H9 (cell line): Measurements from ENCODE around the gene ACKR3. TPM values are rescaled to one million over a fixed set of nuclear protein-coding genes. Genes with fewer than 3 reads are reported as not detected.

Source experiments
- DNase-seq: peaks from one replicate; pipeline ENCODE4 v3.0.0-alpha.2; 2017
- H2AFZ ChIP-seq: one replicate; pipeline ENCODE4 v1.6.1; 2013; ENCODE audit warnings: mild to moderate bottlenecking, low read length, control low read depth, moderate library complexity
- H2AK5ac ChIP-seq: 2 replicates; pipeline ENCODE4 v1.6.1; 2013; ENCODE audit warnings: low read length, control low read depth, mixed read lengths; ENCODE audit not compliant: insufficient read length
- H2BK120ac ChIP-seq: one replicate; pipeline ENCODE4 v1.6.1; 2013; ENCODE audit warnings: low read depth, mild to moderate bottlenecking, low read length, control low read depth, inconsistent platforms; ENCODE audit not compliant: poor library complexity, severe bottlenecking
- H2BK12ac ChIP-seq: 2 replicates; pipeline ENCODE4 v1.6.1; 2013; ENCODE audit warnings: low read length, control low read depth, mixed read lengths, low read depth; ENCODE audit not compliant: insufficient read length
- H2BK15ac ChIP-seq: 2 replicates; pipeline ENCODE4 v1.6.1; 2013; ENCODE audit warnings: low read depth, low read length, control low read depth
- H2BK20ac ChIP-seq: one replicate; pipeline ENCODE4 v1.6.1; 2013; ENCODE audit warnings: low read depth, mild to moderate bottlenecking, low read length, control low read depth, inconsistent platforms; ENCODE audit not compliant: poor library complexity, severe bottlenecking
- H2BK5ac ChIP-seq: 2 replicates; pipeline ENCODE4 v1.6.1; 2013; ENCODE audit warnings: low read length, control low read depth, mixed read lengths; ENCODE audit not compliant: insufficient read length
- H3K14ac ChIP-seq: 2 replicates; pipeline ENCODE4 v1.6.1; 2013; ENCODE audit warnings: low read length, control low read depth; ENCODE audit not compliant: insufficient read depth
- H3K18ac ChIP-seq: 2 replicates; pipeline ENCODE4 v1.6.1; 2013; ENCODE audit warnings: low read depth, mild to moderate bottlenecking, mixed read lengths, low read length, control low read depth; ENCODE audit not compliant: insufficient read length
- H3K23ac ChIP-seq: 2 replicates; pipeline ENCODE4 v1.6.1; 2013; ENCODE audit warnings: low read length, control low read depth, mixed read lengths, low read depth; ENCODE audit not compliant: insufficient read length
- H3K23me2 ChIP-seq: 2 replicates; pipeline ENCODE4 v1.6.1; 2013; ENCODE audit warnings: low read depth, mild to moderate bottlenecking, mixed read lengths, low read length, control low read depth; ENCODE audit not compliant: insufficient read length, poor library complexity, severe bottlenecking
- H3K27ac ChIP-seq: 2 replicates; pipeline ENCODE4 v1.5.1; 2013; ENCODE audit warnings: low read length, control low read depth, mixed read lengths, low read depth; ENCODE audit not compliant: insufficient read length
- H3K27me3 ChIP-seq: 2 replicates; pipeline ENCODE4 v1.6.1; 2013; ENCODE audit warnings: low read length, control low read depth, inconsistent platforms; ENCODE audit not compliant: insufficient read depth
- H3K4ac ChIP-seq: 2 replicates; pipeline ENCODE4 v1.6.1; 2013; ENCODE audit warnings: low read depth, mild to moderate bottlenecking, control low read depth, inconsistent platforms, low read length, moderate library complexity
- H3K4me1 ChIP-seq: 2 replicates; pipeline ENCODE4 v1.6.1; 2013; ENCODE audit warnings: low read length, control low read depth, inconsistent platforms; ENCODE audit not compliant: insufficient read depth
- H3K4me2 ChIP-seq: 2 replicates; pipeline ENCODE4 v1.6.1; 2013; ENCODE audit warnings: low read length, control low read depth, mixed read lengths; ENCODE audit not compliant: insufficient read length, insufficient read depth
- H3K56ac ChIP-seq: 2 replicates; pipeline ENCODE4 v1.6.1; 2013; ENCODE audit warnings: low read depth, mild to moderate bottlenecking, mixed read lengths, low read length, control low read depth; ENCODE audit not compliant: insufficient read length
- H3K79me1 ChIP-seq: 2 replicates; pipeline ENCODE4 v1.6.1; 2013; ENCODE audit warnings: low read depth, mild to moderate bottlenecking, moderate library complexity, low read length, control low read depth, inconsistent platforms; ENCODE audit not compliant: insufficient read depth, poor library complexity, severe bottlenecking
- H3K79me2 ChIP-seq: 2 replicates; pipeline ENCODE4 v1.6.1; 2013; ENCODE audit warnings: low read length, control low read depth, inconsistent platforms; ENCODE audit not compliant: insufficient read depth
- H3K9ac ChIP-seq: 2 replicates; pipeline ENCODE4 v1.6.1; 2013; ENCODE audit warnings: low read length, control low read depth, mixed read lengths; ENCODE audit not compliant: insufficient read length; ENCODE audit errors: extremely low read depth
- H3K9me3 ChIP-seq: one replicate; pipeline ENCODE4 v1.6.1; 2013; ENCODE audit warnings: low read depth, low read length, inconsistent platforms; ENCODE audit not compliant: control insufficient read depth
- H3T11ph ChIP-seq: one replicate; pipeline ENCODE4 v1.6.1; 2013; ENCODE audit warnings: mild to moderate bottlenecking, low read length, control low read depth, inconsistent platforms
- H4K20me1 ChIP-seq: one replicate; pipeline ENCODE4 v1.6.1; 2013; ENCODE audit not compliant: control insufficient read depth, insufficient read length, insufficient read depth
- H4K5ac ChIP-seq: 2 replicates; pipeline ENCODE4 v1.6.1; 2013; ENCODE audit warnings: low read depth, mild to moderate bottlenecking, mixed read lengths, low read length, control low read depth; ENCODE audit not compliant: insufficient read length
- H4K8ac ChIP-seq: replicated peaks from 2 replicates; pipeline ENCODE4 v1.6.1; 2013; ENCODE audit warnings: low read length, control low read depth, mixed read lengths, low read depth; ENCODE audit not compliant: insufficient read length
- H4K91ac ChIP-seq: 2 replicates; pipeline ENCODE4 v1.6.1; 2013; ENCODE audit warnings: low read depth, mild to moderate bottlenecking, moderate library complexity, mixed read lengths, low read length, control low read depth; ENCODE audit not compliant: insufficient read length
- H3K27ac Mint-ChIP-seq, 3 experiments: 2 replicates in 2 of 3; 3 replicates in 1 of 3; pipeline ENCODE4 v1.8.0; 2020 to 2021; ENCODE audit warnings: mixed read lengths in 3 of 3, mild to moderate bottlenecking in 1 of 3, moderate library complexity in 1 of 3
- H3K27me3 Mint-ChIP-seq: 2 replicates; pipeline ENCODE4 v1.8.0; 2021; ENCODE audit warnings: low read depth, mild to moderate bottlenecking, moderate library complexity, mixed read lengths
- H3K36me3 Mint-ChIP-seq, 3 experiments: 2 replicates in 2 of 3; 3 replicates in 1 of 3; pipeline ENCODE4 v1.8.0; 2020 to 2021; ENCODE audit warnings: low read depth in 3 of 3, mixed read lengths in 3 of 3; ENCODE audit not compliant: insufficient read depth in 1 of 3
- H3K4me1 Mint-ChIP-seq, 2 experiments: 2 replicates each; pipeline ENCODE4 v1.8.0; 2020; ENCODE audit warnings: mixed read lengths in 2 of 2
- H3K4me3 Mint-ChIP-seq, 2 experiments: 2 replicates in 1 of 2; 3 replicates in 1 of 2; pipeline ENCODE4 v1.8.0; 2020 to 2021; ENCODE audit warnings: mild to moderate bottlenecking in 2 of 2, mixed read lengths in 2 of 2, moderate library complexity in 1 of 2
- H3K9me3 Mint-ChIP-seq, 2 experiments: 2 replicates in 1 of 2; 3 replicates in 1 of 2; pipeline ENCODE4 v1.8.0; 2020; ENCODE audit warnings: mild to moderate bottlenecking in 2 of 2, mixed read lengths in 2 of 2, moderate library complexity in 1 of 2
- WGBS: extraction: QIAGEN DNeasy Blood & Tissue Kit; methylation state at CpG from one replicate; pipeline ENCODE4 v1.1.7; 2013; ENCODE audit warnings: missing lambda C conversion rate, low lambda C conversion rate, mixed read lengths; ENCODE audit not compliant: insufficient read length; ENCODE audit errors: extremely low coverage; 5-methylcytosine and 5-hydroxymethylcytosine counted together
- total RNA-seq: library from RNA; stranded (reverse); gene quantifications from 2 replicates; pipeline ENCODE4 v1.2.1, GENCODE V29; 2021
- TF ChIP-seq, protein P1 (sequence below): fragments of 200-600 bp; sonication (generic); conservative IDR thresholded peaks from 3 replicates; pipeline ENCODE4 v1.8.0; 2021; ENCODE audit warnings: antibody characterized with exemption, mild to moderate bottlenecking

Gene ACKR3
- total RNA-seq, 1 experiment from 2014 or later: 0.44 TPM

DNA sequence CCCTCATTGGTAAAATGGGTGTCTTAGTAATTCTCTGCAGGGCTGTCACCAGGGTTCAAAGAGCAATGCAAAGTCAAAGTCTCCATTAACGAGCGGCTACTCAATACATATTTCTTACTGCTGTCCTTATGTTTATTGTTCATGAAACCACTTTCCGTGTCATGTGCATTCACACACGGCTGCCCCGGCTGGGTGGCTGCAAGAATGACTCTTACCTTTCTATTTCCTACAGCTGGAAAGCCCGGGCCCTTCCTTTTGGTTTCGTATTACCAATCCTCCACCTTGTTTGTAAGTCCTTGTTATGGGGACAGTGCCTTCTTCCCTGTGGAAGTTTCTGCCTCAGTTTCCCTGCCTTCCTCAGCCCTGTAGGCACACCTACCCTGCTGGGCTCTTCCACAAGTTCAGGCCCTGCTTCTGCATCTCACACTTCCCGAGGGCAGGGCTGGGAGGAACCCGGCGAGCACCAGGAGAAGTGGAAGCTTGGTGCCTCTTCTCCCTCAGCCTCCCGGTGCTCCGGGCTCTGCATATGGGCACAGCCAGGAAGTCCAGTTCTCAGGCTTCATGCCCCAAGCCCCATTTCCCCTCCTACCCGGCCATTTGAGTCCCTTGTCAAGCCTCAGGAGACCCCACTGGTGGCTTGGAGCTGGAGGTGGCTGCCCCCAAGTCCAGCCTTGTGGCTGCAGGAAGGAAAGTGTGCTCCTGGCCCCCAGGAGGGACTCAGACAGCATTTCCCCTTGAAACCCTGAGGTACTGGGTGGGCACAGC lies 18.7 kb upstream of the ACKR3 start:
- H3K9me3 Mint-ChIP-seq: peaks cover 10 to 17% of the 10 kb centered on the region in 2 experiments
- Histone ChIP-seq H3K4me2 (no peak overlapping the region), H2BK15ac (no peak overlapping the region), H3K23ac (no peak overlapping the region), H3K4ac (no peak overlapping the region), H3K27me3 (no peaks in the 10 kb centered on the region), H3K56ac (no peak overlapping the region), H2BK120ac (no peak overlapping the region), H4K8ac (no peak overlapping the region), H3K79me2 (no peaks in the 10 kb centered on the region), H3K9ac (no peak overlapping the region), H3K18ac (no peak overlapping the region), H2AK5ac (no peak overlapping the region), H3T11ph (no peak overlapping the region), H3K27ac (no peak overlapping the region), H4K20me1 (no peaks in the 10 kb centered on the region), H4K91ac (no peak overlapping the region), H2BK20ac (no peak overlapping the region), H3K9me3 (no peaks in the 10 kb centered on the region), H3K4me1 (no peaks in the 10 kb centered on the region; the same call in 1 of the 2 replicates), H3K14ac (no peak overlapping the region), H2BK12ac (no peak overlapping the region), H4K5ac (no peak overlapping the region), H3K79me1 (no peaks in the 10 kb centered on the region), H3K23me2 (no peaks in the 10 kb centered on the region), H2BK5ac (no peak overlapping the region), H2AFZ (no peak overlapping the region)
- TF ChIP-seq, protein P1, sequence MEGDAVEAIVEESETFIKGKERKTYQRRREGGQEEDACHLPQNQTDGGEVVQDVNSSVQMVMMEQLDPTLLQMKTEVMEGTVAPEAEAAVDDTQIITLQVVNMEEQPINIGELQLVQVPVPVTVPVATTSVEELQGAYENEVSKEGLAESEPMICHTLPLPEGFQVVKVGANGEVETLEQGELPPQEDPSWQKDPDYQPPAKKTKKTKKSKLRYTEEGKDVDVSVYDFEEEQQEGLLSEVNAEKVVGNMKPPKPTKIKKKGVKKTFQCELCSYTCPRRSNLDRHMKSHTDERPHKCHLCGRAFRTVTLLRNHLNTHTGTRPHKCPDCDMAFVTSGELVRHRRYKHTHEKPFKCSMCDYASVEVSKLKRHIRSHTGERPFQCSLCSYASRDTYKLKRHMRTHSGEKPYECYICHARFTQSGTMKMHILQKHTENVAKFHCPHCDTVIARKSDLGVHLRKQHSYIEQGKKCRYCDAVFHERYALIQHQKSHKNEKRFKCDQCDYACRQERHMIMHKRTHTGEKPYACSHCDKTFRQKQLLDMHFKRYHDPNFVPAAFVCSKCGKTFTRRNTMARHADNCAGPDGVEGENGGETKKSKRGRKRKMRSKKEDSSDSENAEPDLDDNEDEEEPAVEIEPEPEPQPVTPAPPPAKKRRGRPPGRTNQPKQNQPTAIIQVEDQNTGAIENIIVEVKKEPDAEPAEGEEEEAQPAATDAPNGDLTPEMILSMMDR: no peak
- peaks cover 30 to 33% of the 10 kb centered on the region in 2 experiments for H3K4me1 Mint-ChIP-seq
- no peak for DNase-seq
- WGBS: no CpG with 5 or more reads among the region's 13 CpGs
- H3K4me3 Mint-ChIP-seq: no peak overlapping the region
- peaks cover 12% of the 10 kb centered on the region for H3K27me3 Mint-ChIP-seq
- peaks cover 0 to 20% (median 3%) of the 10 kb centered on the region in 3 experiments; a peak in 4 of 7 replicates for H3K36me3 Mint-ChIP-seq
- H3K27ac Mint-ChIP-seq: peak overlapping the region in 1 of 3 experiments; percentile 33; a peak in 1 of 7 replicates
